Breast epithelium (tissue), 3 donors: Measurements from ENCODE around the gene C4orf51.

ENCODE experiments used
- CTCF ChIP-seq, 3 donors: fragments of 450-650 bp; IDR thresholded peaks; one replicate each; pipeline ENCODE4 v1.5.1; 2016 to 2017; ENCODE audit warnings: antibody characterized with exemption in 3 of 3, mild to moderate bottlenecking in 3 of 3, moderate library complexity in 3 of 3
- POLR2A ChIP-seq: fragments of 450-650 bp; IDR thresholded peaks from one replicate; pipeline ENCODE4 v1.6.1; 2016; ENCODE audit warnings: antibody characterized with exemption, mild to moderate bottlenecking, moderate library complexity
- POLR2AphosphoS5 ChIP-seq, 3 donors: sonication (generic); formaldehyde crosslinking; IDR thresholded peaks; one replicate each; pipeline ENCODE4 v1.6.1; 2017; ENCODE audit warnings: antibody characterized with exemption in 3 of 3

GRCh38 chr4:145730026-145730425, 50.1 kb downstream of the C4orf51 start:
- TF ChIP-seq CTCF (IDR thresholded peaks at IDR 0.05) (no peak), POLR2AphosphoS5 (IDR thresholded peaks at IDR 0.05) (no peak), POLR2A (no peak)
